Suprapubic skin (tissue), 4 donors: Measurements from ENCODE around the gene EHD4. TPM values are rescaled to one million over a fixed set of nuclear protein-coding genes. Genes with fewer than 3 reads are reported as not detected.

ENCODE experiments used
- DNase-seq, 2 donors: peaks; one replicate each; pipeline ENCODE4 v3.0.0-alpha.2; 2019; ENCODE audit warnings: low spot score in 2 of 2
- H3K27ac ChIP-seq: fragments of 200-600 bp; sonication (generic); one replicate; pipeline ENCODE4 v1.5.1; 2019
- H3K27me3 ChIP-seq: fragments of 200-600 bp; sonication (generic); one replicate; pipeline ENCODE4 v1.5.1; 2019
- H3K36me3 ChIP-seq: fragments of 200-600 bp; sonication (generic); one replicate; pipeline ENCODE4 v1.5.1; 2019
- H3K4me1 ChIP-seq: fragments of 200-600 bp; sonication (generic); one replicate; pipeline ENCODE4 v1.5.1; 2019
- H3K4me3 ChIP-seq: fragments of 200-600 bp; sonication (generic); one replicate; pipeline ENCODE4 v1.5.1; 2019; ENCODE audit warnings: mild to moderate bottlenecking
- H3K9me3 ChIP-seq: fragments of 200-600 bp; sonication (generic); one replicate; pipeline ENCODE4 v1.5.1; 2019
- CTCF ChIP-seq, 2 donors: fragments of 200-600 bp in 1 of 2; fragments of 450-650 bp in 1 of 2; sonication (generic) in 1 of 2; IDR thresholded peaks; one replicate each; pipeline ENCODE4 v1.5.1; 2016 to 2019; ENCODE audit warnings: antibody characterized with exemption in 2 of 2, mild to moderate bottlenecking in 1 of 2, moderate library complexity in 1 of 2
- EP300 ChIP-seq: sonication (generic); formaldehyde crosslinking; IDR thresholded peaks from one replicate; pipeline ENCODE4 v1.6.1; 2017; ENCODE audit warnings: antibody characterized with exemption
- POLR2A ChIP-seq, 2 donors: fragments of 450-650 bp; IDR thresholded peaks; one replicate each; pipeline ENCODE4 v1.6.1; 2017; ENCODE audit warnings: antibody characterized with exemption in 2 of 2, mild to moderate bottlenecking in 2 of 2, moderate library complexity in 2 of 2
- POLR2AphosphoS5 ChIP-seq, 3 donors: sonication (generic); formaldehyde crosslinking; IDR thresholded peaks; one replicate each; pipeline ENCODE4 v1.6.1; 2017; ENCODE audit warnings: antibody characterized with exemption in 3 of 3
- WGBS: methylation state at CpG from one replicate; pipeline ENCODE4 v1.1.5; 2018; 5-methylcytosine and 5-hydroxymethylcytosine counted together
- total RNA-seq, 4 donors: library from RNA; depleted of rRNA; stranded (reverse); fragments of >200 nt; gene quantifications; one replicate each; pipeline ENCODE4 v1.1.0, GENCODE V29; 2016

Gene EHD4
- total RNA-seq, 4 donors from 2014 or later, result 16.0 to 31.4 (median 20.9) TPM

DNA sequence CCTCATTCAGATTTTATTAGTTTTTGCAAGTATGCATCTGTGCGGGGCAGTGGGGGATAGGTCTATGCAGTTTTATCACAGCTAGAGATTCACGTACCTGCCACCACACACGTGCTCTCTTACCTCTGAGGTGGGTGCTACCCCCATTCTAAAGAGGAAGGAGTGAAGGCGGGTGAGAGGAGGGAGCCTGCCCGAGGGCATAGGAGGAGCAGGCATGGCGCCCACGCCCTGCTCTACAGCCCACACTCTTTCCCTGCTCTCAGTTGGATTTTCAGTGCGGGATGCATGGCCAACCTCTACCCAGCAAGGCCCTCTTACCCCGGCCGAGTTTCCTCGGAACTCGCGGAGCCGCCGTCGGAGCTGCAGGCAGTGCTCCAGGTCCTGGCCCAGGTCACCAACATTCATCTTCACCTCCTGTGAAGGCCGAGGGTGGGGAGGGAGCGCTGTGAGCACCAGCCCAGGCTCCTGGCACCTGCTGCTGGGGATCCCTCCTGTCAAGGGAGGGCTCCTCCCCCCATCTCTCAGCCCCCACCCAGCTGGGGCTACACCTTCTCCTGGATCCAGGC lies 106.8 kb downstream of the EHD4 start:
- no peak overlapping the region for H3K27ac ChIP-seq
- TF ChIP-seq POLR2A (IDR thresholded peaks at IDR 0.05) (no peak), EP300 (no peak), POLR2AphosphoS5 (IDR thresholded peaks at IDR 0.05) (no peak), CTCF (IDR thresholded peaks at IDR 0.05) (no peak)
- 66% methylated on average over 14 of the region's 18 CpGs for WGBS

DNA sequence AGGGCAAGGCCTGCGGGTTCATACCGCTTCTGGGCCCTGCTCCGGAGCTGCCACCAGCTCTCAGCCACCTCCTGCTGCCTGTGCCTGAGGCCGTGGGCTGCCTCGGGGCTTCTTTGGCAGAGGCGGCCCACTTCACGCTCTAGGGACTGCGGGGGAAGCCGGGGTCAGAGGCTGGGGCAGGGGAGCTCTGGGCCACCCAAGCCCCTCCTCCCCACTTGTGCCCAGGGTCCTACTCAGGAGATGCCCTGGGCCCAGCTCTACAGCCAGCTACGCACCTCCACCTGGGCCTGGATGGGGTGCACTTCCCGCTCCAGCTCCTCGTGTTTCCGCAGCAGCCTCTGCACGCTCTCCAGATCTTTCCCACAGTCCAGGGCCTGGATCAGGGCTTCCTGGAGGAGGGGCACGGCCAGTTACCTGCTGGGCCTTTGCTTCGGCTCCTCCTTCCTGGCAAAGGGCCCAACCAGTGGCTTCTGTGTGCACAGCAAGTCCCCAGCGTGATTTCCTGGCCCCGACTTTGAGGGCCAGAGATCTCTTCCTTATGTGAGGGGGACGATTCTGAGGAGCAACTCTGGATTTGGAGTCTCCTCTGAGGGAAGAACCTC lies 109.7 kb downstream of the EHD4 start:
- Histone ChIP-seq H3K4me1 (no peaks in the 10 kb centered on the region), H3K27ac (no peak overlapping the region), H3K36me3 (no peaks in the 10 kb centered on the region), H3K9me3 (no peaks in the 10 kb centered on the region), H3K27me3 (no peaks in the 10 kb centered on the region), H3K4me3 (no peak overlapping the region)
- TF ChIP-seq EP300 (no peak), CTCF (IDR thresholded peaks at IDR 0.05) (no peak), POLR2A (IDR thresholded peaks at IDR 0.05) (no peak), POLR2AphosphoS5 (IDR thresholded peaks at IDR 0.05) (no peak)
- DNase-seq, result no peak
- 85% methylated on average over 10 of the region's 19 CpGs for WGBS

More for the DNA sequence above, 106.8 kb downstream of the EHD4 start:
- Histone ChIP-seq H3K27me3 (no peaks in the 10 kb centered on the region), H3K36me3 (no peaks in the 10 kb centered on the region), H3K4me1 (peaks cover 12% of the 10 kb centered on the region), H3K4me3 (no peak overlapping the region), H3K9me3 (no peaks in the 10 kb centered on the region)
- no peak for DNase-seq

DNA sequence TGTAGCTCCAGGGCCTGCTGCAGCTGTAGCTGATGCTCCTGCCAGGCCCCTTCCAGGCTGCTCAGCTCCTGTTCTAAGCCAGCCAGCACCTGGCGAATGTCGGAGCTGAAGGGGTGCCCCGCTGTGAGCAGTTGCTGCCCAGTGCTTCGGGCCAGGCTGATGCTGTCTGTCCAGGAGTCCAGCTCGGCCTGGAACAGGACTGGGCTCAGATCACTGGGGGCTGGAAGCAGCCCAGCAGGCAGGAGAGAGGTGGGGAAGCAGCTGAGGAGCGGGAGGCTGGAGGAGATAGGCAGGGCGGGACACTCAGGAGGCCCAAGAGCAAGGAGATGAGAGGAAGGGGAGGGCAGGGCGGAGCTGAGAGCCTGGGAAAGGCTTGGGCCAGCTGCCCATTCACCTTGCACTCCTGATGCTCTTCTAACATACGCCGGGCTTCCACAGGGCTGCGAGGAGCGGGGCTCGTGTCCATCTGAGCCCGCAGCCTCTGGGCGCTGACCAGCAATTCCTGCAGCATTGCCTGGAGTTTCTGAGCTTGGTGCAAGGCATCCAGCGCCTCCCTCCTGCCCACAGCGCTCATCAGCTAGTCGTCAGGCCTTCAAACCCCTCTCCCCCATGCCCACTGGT lies 110.5 kb downstream of the EHD4 start:
- H3K36me3 ChIP-seq, result no peaks in the 10 kb centered on the region
- no peak overlapping the region for H3K4me3 ChIP-seq
- DNase-seq, result no peak
- TF ChIP-seq EP300 (no peak), CTCF (IDR thresholded peaks at IDR 0.05) (no peak), POLR2A (IDR thresholded peaks at IDR 0.05) (no peak), POLR2AphosphoS5 (IDR thresholded peaks at IDR 0.05) (no peak)
- 91% methylated on average over 13 of the region's 18 CpGs for WGBS
- H3K27ac ChIP-seq, result no peak overlapping the region
- no peaks in the 10 kb centered on the region for H3K9me3 ChIP-seq
- no peaks in the 10 kb centered on the region for H3K27me3 ChIP-seq
- H3K4me1 ChIP-seq, result no peaks in the 10 kb centered on the region

- Histone ChIP-seq H3K27ac (no peak overlapping the region), H3K4me1 (peaks cover under 1% of the 10 kb centered on the region), H3K36me3 (no peaks in the 10 kb centered on the region), H3K27me3 (no peaks in the 10 kb centered on the region), H3K4me3 (no peak overlapping the region), H3K9me3 (no peaks in the 10 kb centered on the region)
- TF ChIP-seq CTCF (IDR thresholded peaks at IDR 0.05) (no peak), POLR2A (IDR thresholded peaks at IDR 0.05) (no peak), EP300 (no peak), POLR2AphosphoS5 (IDR thresholded peaks at IDR 0.05) (no peak)
- WGBS, result 68% methylated on average over 7 of the region's 15 CpGs
- no peak for DNase-seq
Measured at GRCh38 chr15:41860049-41860828, 112.1 kb downstream of the EHD4 start.

DNA sequence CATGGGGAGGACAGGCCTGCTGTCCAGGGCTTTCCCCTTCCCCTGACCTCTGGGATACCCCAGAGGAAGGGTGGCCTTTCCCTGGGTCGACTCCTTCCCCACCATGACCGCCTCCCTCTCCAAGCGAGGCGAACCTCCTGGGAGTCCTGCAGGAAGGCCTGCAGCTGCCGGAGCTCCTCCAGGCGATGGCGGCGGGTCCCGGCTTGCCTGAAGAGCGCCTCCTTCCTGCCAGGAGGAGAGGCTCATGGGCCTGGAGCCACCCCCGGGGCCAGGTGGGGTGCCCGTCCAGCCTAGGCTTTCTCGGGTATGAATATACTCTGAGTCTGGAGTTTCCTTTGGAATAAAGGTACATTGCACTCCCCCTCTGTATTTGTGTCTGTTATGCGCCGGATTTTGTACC lies 113.6 kb downstream of the EHD4 start:
- 76% methylated on average over 9 of the region's 15 CpGs for WGBS

More for the DNA sequence above, 113.6 kb downstream of the EHD4 start:
- Histone ChIP-seq H3K4me1 (peaks cover 3% of the 10 kb centered on the region), H3K4me3 (no peak overlapping the region), H3K27ac (no peak overlapping the region), H3K9me3 (no peaks in the 10 kb centered on the region), H3K27me3 (no peaks in the 10 kb centered on the region), H3K36me3 (no peaks in the 10 kb centered on the region)
- DNase-seq, result no peak
- TF ChIP-seq EP300 (no peak), CTCF (IDR thresholded peaks at IDR 0.05) (no peak), POLR2AphosphoS5 (IDR thresholded peaks at IDR 0.05) (no peak), POLR2A (IDR thresholded peaks at IDR 0.05) (no peak)
